ENCODE results near the gene FCF1.

The FCF1 gene, protein sequence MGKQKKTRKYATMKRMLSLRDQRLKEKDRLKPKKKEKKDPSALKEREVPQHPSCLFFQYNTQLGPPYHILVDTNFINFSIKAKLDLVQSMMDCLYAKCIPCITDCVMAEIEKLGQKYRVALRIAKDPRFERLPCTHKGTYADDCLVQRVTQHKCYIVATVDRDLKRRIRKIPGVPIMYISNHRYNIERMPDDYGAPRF

DNA sequence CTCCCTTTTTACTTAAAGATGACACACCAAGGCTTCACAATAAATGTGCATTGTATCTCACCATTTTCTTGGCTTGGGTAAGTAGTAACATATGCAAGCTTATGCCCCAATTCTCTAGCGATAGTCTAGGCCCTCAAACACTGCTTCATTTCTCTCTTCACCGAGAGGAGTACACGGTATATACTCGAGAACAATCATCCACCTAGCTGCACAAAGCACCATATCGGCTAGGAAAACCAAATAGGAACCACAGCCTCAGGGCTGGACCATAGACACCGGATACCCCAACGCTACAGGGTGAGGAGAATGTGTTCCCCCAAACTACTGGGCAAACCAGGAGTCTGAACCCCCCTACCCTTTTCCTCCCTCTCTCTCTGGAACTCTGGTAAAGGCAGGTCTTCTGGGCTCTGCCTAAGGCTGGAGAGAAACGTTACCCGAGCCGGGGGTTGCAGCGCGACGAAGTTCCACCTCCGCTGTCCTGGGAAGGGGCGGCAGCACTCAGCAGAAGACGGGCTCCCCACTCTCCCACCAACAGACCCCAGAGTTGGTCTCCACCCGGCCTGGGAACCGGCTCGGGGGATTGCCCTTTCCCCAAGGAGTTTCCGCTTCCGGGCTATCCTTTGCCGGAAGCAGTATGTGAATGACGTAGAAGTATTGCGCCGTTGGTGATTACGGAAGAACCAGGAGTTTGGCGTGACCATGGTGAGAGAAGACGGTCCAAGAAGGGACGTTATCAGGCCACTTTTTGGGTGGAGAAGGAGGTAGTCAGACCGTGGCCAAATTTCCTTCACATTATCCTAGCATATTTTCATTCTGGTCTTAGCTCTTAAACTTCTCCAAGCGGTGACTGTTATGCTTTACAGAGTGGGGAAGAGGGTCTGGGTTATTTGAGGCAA is at the start of gene FCF1, which contains the start of gene AREL1:
Gene FCF1, plus strand, starts transcription at position 646 of the 896 bp plus-strand sequence. Its CDS starts 54 bp downstream, at position 700.
Gene AREL1, minus strand, starts transcription at position 582 of the 896 bp plus-strand sequence. CDS start 27,465 bp downstream, outside the sequence.
- peak; percentile 83 for DNase-seq (ENCODE audit: low spot score)

- DNase-seq (ENCODE audit: low spot score) = no peak
These were observed 49.1 kb upstream of the FCF1 start for GRCh38 chr14:74663884-74664283.

DNA sequence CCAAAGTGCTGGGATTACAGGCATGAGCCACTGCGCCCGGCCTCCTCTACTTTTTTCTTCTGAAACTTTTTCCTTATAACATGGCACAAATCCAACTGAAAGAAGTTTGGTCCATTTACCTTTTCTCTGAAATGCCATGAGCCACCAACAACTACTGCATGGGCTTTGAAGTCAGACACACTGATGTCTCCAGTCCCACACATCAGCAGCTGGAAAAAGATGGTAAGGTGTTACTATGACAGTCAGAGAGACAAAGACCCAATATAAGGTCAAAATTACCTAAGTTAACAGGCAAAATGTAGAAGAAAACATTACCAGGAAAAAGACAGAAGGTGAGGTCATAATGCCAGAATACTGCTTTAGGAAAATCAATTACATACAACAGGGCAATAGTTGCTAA is 48.2 kb upstream of the FCF1 start:
- no peak for DNase-seq (ENCODE audit: low spot score)

DNA sequence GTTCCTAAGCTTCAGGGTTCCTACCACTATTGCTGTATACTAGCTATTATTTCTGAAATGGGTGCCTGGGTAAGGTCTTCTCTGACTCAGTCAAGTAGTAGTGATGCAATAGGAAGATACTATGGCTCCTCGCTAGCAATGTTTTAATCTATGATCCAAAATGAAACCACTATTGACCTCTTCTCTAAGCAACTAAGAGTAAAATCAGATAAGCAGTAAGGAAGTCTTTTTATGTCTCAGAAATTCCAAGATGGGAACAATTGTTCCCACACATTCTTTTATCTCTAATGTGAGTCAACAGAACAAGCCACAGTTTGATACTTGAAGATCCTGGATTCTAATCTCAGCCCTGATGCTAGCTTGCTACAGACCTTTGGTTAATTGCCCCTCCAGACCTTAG is 45.2 kb upstream of the FCF1 start:
- DNase-seq (ENCODE audit: low spot score) = no peak

- no peak for DNase-seq (ENCODE audit: low spot score)
These were observed 43.7 kb upstream of the FCF1 start for GRCh38 chr14:74669256-74669655.

DNA sequence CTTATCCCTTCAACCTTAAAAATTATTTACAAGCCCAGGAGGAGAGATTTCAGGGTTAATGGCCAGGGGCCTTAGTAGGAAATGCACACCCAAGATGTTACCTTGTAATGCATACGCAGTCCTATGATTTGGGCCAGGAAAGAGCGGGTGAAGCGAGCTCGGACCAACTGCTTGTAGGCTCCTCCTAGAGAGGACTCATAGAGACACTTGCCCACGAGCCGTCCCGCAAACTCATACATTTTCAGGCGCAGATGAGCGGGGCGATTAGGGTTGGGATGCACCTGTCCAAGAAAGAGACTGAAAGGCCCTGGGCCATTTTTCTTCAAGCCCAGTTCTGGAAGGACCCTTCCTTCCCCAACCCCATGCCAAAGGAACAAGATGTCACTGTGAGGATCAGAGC is 43.1 kb upstream of the FCF1 start:
- no peak for DNase-seq (ENCODE audit: low spot score)

DNA sequence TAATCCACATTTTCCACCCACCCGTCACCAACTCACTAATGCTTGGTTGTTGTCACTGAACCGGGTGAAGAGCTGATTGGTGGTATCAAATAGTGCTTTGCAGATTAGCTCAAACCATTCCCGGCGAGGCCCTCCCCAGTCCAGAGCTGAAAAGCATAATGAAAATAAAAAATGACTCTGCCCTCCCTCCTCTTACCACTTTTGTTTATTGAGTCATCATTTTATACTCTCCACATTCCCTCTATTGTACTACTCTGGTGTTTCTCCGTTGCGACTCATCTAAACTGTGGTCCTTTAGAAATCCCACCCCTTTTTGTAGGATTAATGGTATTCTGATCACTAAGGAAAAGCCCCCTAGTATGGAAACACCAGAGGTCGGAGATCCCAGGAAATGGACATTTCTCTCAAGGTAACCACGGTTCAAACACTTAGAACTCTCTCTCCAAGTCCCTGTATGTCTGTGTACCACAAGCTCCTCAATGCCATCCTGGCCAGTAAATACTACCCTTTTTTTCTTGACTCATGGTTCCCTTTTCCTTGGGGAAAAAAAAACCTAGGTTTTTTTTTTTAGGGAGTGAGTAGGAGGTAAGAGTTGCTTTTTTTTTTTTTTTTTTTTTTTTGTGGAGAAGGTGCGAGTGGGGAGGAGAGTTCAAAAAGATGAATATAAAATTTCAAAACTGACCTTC is 42.1 kb upstream of the FCF1 start:
- DNase-seq (ENCODE audit: low spot score) = no peak

- no peak for DNase-seq (ENCODE audit: low spot score)
These were observed 41.2 kb upstream of the FCF1 start for GRCh38 chr14:74671789-74672188.

GRCh38 chr14:74673768-74674167 is 39.2 kb upstream of the FCF1 start:
- no peak for DNase-seq (ENCODE audit: low spot score)

- no peak for DNase-seq (ENCODE audit: low spot score)
These were observed 37.7 kb upstream of the FCF1 start for GRCh38 chr14:74675219-74675618.

DNA sequence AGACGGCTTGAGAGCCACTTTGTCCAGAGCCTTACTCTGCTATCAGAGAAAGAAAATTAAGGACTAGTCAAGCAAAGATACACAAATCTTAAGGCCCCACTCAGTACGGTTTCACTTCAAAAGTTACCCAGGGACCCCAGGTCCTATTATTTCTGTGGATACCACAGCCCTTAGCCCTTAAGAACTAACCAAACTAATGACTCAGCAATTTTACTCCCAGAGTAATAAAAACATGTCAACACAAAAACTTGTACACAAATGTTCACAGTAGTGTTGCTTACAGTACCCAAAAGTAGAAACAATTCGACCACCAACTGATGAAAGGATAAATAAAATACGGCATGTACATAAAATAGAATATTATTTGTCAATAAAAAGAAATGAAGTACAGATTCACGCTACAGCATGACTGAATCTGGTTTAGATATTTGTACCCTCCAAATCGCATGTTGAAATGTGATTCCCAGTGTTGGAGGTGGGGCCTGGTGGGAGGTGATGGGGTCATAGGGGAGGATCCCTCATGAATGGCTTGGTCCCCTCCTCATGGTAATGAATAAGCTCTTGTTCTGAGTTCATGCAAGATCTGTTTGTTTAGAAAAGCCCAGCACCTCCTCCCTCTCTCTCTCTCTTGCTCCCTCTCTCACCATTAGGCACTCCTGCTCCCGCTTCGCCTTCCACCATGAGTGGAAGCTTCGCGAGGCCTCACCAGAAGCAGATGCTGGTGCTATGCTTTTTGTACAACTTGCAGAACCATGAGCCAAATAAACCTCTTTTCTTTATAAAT is 30.6 kb upstream of the FCF1 start:
- no peak for DNase-seq (ENCODE audit: low spot score)

DNA sequence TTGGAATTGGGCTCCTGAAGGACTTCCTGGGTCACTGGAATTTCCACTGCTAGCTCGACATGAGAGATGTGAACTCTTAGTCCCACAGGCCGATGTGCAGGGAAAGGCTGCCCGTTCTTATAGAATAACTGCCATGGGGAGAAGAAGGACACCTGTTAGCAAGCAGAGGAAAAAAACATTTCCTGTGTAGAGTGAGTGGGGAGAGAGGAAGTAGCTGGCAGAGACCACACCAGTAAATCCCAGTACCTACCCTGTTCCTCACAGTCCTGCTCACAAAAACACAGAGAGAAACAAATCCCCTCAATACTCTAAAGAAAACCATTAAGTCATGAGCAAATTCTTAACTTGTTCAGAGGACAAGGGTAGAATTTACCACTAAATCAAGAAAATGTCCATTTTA is 29.5 kb upstream of the FCF1 start:
- no peak for DNase-seq (ENCODE audit: low spot score)

DNA sequence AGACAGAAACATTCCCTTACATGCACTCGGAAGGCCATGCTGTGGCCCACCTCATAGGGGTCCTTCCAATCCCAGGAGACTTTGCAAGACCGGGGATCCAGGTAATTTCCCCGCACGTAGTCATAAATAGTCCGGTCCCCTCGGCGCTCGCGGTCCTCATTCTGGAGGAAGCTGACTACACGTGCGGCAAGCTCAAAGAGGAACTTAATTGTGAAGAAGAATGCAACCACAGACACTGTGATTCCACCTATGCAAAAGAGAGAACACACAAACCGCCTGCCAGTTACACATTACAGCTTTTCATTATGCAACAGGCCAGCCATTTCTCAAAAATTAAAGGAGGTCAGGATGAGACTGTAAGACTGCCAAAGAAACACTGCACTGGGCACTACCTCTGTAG is 28.5 kb upstream of the FCF1 start:
- DNase-seq (ENCODE audit: low spot score) = no peak

DNA sequence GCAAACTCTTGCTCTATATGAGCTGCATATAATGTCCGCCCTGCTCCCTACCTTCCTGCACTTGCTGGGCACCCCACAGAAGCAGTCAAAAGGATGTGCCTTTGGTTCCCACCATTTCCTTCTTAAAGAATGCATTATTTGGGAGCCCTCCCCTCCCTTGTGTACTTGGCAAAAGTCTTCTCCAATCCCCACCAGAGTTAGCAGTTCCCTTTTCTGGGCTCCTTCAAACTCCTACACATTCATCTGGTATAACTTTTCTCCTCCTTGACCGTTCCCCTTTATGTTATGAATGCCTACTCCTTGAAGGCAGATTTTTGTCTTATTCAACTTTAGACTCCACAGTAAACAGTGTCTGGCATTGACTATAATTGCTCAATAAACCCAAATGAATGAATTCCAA is 27.9 kb upstream of the FCF1 start:
- DNase-seq (ENCODE audit: low spot score) = no peak

DNA sequence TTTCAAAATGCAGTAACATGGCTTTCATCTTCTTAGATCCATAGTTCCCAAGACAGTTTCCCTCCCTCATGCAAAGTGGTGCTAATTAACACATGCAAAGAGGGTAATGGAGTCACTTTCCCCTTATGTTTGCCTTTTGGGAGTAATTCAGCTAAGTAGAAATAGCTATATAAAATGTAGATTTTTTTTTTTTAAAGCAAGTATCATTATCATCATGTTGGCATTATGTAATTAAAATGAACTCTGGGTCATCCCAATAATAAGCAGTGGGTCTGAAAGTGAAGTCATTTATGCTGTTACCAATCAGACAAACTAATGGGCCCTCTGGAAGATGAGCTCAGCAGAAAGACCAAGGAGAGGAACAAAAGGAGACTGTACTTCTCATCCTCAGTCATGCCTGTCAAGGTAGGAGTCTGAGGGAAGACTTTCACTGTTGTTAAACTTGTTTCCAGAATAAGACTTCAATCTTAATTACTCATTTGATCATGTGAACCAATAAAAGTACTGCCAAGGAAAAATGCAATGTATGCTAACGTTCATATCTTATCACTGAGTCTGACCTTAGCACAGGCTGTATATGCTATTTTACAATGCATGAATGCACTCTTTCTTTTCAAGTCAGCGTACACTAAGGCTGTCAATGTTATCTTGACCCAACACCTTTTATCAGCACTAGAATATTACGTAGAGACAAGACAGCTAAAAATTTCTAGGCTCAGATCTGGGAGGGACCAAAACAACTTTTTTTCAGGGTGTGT is 26.8 kb upstream of the FCF1 start:
- no peak for DNase-seq (ENCODE audit: low spot score)

DNA sequence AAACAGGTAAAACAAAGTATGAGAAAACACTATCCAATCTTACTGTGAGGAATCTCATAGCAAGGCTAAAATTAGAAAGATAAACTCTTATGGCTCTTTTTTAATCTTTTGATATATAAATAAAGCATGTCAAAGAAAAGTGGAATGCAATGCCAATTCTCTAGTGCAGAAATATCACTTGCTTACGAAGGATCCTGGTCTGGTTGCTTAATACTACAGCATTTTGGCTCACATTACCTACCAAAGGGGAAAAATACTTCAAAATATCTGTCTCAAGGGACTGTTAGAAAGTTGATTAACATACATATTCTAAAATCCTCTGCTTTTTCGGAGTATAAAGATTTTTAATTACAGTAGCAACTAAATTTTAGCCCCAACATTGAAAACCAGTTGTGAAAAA is 21.5 kb upstream of the FCF1 start:
- no peak for DNase-seq (ENCODE audit: low spot score)

GRCh38 chr14:74693191-74693590 is 19.8 kb upstream of the FCF1 start:
- no peak for DNase-seq (ENCODE audit: low spot score)

GRCh38 chr14:74695406-74695805 is 17.5 kb upstream of the FCF1 start:
- DNase-seq (ENCODE audit: low spot score) = no peak

DNA sequence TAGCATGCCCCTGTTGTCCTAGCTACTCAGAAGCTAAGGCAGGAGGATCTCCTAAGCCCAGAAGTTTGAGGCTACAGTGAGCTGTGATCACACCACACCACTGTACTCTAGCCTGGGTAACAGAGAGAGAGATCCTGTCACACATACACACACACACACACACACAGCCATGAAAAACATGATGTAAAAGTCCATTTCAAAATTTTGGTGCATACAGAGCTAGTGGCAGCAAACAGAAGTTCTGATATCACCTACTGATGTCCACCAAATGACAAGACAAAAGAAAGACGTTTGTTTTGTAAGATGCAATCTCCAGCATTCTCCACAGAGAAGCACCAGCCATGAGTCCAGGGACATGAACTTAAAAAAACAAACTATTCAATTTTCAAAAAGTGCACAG is 15.9 kb upstream of the FCF1 start:
- DNase-seq (ENCODE audit: low spot score) = no peak

- DNase-seq (ENCODE audit: low spot score) = no peak
These were observed 15.4 kb upstream of the FCF1 start for GRCh38 chr14:74697543-74697942.

GRCh38 chr14:74697976-74698375 is 15.0 kb upstream of the FCF1 start:
- DNase-seq (ENCODE audit: low spot score) = no peak
